HL-60 (cell line): Measurements from ENCODE around the gene RPS19BP1.

Source experiments
- DNase-seq, 2 experiments: peaks; one replicate each; pipeline ENCODE4 v3.0.0-alpha.2; 2010 to 2020; ENCODE audit warnings: low read depth in 1 of 2, low spot score in 1 of 2
- H3K27ac ChIP-seq: fragments of 250-450 bp; sonication (Bioruptor Pico); replicated peaks from 2 replicates; pipeline ENCODE4 v1.5.1; 2020; ENCODE audit warnings: mild to moderate bottlenecking, moderate library complexity
- H3K27me3 ChIP-seq: fragments of 250-450 bp; sonication (Bioruptor Pico); 2 replicates; pipeline ENCODE4 v1.5.1; 2021; ENCODE audit warnings: mild to moderate bottlenecking, moderate library complexity; ENCODE audit not compliant: insufficient read depth, poor library complexity, severe bottlenecking
- H3K4me3 ChIP-seq: replicated peaks from 2 replicates; pipeline ENCODE4 v1.5.1; 2011; ENCODE audit warnings: mild to moderate bottlenecking, control low read depth, low read length; ENCODE audit not compliant: insufficient read depth
- GABPA ChIP-seq: IDR thresholded peaks from 2 replicates; pipeline ENCODE4 v1.6.1; 2012; ENCODE audit warnings: low read depth
- POLR2AphosphoS5 ChIP-seq: IDR thresholded peaks from 2 replicates; pipeline ENCODE4 v1.6.1; 2012; ENCODE audit warnings: low read depth
- SPI1 ChIP-seq: IDR thresholded peaks from 2 replicates; pipeline ENCODE4 v1.6.1; 2012; ENCODE audit warnings: low read depth, mild to moderate bottlenecking, borderline replicate concordance
- TF ChIP-seq, protein P1 (sequence below): IDR thresholded peaks from 2 replicates; pipeline ENCODE4 v1.6.1; 2012; ENCODE audit warnings: low read depth; ENCODE audit not compliant: insufficient replicate concordance
- TF ChIP-seq, protein P2 (sequence below): IDR thresholded peaks from one replicate; pipeline ENCODE4 v1.5.1; 2011; ENCODE audit warnings: low read length, control low read depth, inconsistent platforms; ENCODE audit not compliant: insufficient read depth

Gene RPS19BP1

DNA sequence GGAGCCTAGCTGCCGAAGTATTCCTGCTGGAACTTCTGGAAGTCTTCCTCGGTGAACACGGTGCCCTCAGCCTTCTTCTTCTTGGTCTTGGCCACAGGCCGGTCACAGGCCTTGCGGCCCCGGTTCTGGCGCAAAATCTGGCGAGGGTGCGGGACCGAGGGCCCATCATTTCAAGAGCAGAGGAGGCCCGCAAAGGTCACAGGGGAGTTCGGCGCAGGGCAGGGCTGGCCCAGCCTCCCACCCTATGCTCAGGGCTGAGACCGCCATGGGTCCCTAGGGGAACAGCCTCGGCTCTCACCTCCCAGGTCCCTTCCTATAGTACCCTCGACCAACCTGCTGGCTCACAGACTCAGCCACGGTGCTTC lies 3.1 kb downstream of the RPS19BP1 start:
- TF ChIP-seq, protein P1, sequence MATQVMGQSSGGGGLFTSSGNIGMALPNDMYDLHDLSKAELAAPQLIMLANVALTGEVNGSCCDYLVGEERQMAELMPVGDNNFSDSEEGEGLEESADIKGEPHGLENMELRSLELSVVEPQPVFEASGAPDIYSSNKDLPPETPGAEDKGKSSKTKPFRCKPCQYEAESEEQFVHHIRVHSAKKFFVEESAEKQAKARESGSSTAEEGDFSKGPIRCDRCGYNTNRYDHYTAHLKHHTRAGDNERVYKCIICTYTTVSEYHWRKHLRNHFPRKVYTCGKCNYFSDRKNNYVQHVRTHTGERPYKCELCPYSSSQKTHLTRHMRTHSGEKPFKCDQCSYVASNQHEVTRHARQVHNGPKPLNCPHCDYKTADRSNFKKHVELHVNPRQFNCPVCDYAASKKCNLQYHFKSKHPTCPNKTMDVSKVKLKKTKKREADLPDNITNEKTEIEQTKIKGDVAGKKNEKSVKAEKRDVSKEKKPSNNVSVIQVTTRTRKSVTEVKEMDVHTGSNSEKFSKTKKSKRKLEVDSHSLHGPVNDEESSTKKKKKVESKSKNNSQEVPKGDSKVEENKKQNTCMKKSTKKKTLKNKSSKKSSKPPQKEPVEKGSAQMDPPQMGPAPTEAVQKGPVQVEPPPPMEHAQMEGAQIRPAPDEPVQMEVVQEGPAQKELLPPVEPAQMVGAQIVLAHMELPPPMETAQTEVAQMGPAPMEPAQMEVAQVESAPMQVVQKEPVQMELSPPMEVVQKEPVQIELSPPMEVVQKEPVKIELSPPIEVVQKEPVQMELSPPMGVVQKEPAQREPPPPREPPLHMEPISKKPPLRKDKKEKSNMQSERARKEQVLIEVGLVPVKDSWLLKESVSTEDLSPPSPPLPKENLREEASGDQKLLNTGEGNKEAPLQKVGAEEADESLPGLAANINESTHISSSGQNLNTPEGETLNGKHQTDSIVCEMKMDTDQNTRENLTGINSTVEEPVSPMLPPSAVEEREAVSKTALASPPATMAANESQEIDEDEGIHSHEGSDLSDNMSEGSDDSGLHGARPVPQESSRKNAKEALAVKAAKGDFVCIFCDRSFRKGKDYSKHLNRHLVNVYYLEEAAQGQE: no peak
- TF ChIP-seq GABPA: no peak
- TF ChIP-seq, protein P2, sequence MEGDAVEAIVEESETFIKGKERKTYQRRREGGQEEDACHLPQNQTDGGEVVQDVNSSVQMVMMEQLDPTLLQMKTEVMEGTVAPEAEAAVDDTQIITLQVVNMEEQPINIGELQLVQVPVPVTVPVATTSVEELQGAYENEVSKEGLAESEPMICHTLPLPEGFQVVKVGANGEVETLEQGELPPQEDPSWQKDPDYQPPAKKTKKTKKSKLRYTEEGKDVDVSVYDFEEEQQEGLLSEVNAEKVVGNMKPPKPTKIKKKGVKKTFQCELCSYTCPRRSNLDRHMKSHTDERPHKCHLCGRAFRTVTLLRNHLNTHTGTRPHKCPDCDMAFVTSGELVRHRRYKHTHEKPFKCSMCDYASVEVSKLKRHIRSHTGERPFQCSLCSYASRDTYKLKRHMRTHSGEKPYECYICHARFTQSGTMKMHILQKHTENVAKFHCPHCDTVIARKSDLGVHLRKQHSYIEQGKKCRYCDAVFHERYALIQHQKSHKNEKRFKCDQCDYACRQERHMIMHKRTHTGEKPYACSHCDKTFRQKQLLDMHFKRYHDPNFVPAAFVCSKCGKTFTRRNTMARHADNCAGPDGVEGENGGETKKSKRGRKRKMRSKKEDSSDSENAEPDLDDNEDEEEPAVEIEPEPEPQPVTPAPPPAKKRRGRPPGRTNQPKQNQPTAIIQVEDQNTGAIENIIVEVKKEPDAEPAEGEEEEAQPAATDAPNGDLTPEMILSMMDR: no peak
- TF ChIP-seq SPI1: no peak
- no peak for TF ChIP-seq POLR2AphosphoS5
- H3K27me3 ChIP-seq: no peaks in the 10 kb centered on the region
- peak overlapping the region; percentile 83 for H3K27ac ChIP-seq
- no peak overlapping the region for H3K4me3 ChIP-seq
- DNase-seq: no peak

DNA sequence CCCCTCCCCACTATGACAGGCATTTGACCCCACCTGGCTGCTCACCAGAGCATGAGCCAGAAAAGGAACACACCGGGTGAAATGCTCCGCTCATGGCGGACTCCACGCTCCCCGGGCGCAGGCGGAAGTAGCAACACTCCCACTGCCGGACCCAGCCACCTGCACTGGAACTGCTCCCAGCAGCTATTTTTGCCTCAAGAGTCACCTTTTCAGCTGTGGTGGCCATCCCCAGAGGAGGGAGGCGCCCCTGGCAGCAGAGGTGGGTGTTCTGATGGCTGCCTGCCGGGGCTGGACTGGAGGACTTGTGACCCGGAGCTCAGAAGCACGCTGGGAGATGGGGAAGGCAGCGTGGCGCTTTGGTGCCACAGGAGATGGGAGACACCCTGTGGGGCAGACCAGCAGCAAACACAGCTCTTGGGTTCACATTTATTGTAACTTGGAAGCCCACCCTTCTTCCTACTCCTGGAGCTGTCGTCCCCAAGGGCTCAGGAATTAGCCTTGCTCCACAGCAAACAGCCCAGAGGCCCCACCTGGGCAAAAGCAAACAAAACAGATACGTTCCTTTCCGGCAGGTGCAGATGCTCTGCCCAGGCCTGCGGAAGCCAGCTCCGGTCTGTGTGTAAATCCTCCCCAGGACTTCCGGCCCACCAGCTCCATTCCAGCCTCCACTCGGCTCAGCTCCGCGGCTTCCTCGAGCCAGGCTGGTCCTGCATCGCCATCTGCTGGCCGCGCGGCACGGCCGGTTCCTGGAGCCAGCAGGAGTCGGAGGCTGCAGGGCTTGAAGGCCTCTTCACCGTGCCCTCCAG lies 3.7 kb downstream of the RPS19BP1 start:
- H3K27ac ChIP-seq: peak overlapping the region; percentile 83
- peak overlapping the region; percentile 46 for H3K4me3 ChIP-seq
- H3K27me3 ChIP-seq: no peaks in the 10 kb centered on the region
- TF ChIP-seq, protein P1: peak; percentile 6
- TF ChIP-seq SPI1 (peak; percentile 20; the same call in 1 of the 2 replicates), POLR2AphosphoS5 (peak; percentile 83), GABPA (peak; percentile 65; the same call in 1 of the 2 replicates)
- TF ChIP-seq, protein P2: peak; percentile 95
- DNase-seq: peak; percentile 85 to 95

DNA sequence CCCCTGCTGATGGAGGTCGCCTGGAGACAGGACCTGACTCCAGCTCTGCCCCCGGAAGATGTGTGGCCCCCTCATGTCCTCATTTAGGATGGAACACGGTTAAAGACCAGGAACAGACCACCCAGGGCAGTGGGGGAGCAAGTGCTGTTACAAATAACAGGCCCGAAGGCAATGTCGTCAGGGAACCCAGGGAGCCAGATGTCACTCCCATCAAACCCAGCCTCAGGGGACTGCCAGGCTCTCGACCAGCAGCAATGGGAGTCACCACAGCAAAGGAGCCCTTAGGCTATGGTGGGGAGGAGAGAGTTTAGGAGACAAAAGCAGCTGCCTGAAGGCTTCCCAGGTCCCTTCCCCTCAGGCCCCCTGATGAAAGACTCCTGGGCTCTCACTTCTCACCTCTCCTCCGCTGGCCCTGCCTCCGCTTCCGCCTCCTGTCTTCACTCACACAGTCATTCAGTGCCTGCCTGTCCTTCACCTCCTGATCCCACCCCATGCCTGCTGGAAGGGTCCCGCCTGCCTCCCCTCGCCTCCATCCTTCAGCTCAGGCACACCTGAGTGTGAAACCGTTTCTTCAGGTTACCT lies 4.4 kb downstream of the RPS19BP1 start:
- DNase-seq: peak in 1 of 2 experiments; percentile 11
- no peaks in the 10 kb centered on the region for H3K27me3 ChIP-seq
- peak overlapping the region; percentile 46 for H3K4me3 ChIP-seq
- H3K27ac ChIP-seq: peak overlapping the region; percentile 83
- TF ChIP-seq, protein P2: no peak
- TF ChIP-seq, protein P1: no peak
- no peak for TF ChIP-seq SPI1
- TF ChIP-seq GABPA: no peak
- TF ChIP-seq POLR2AphosphoS5: no peak
